GM12872 (cell line): Measurements from ENCODE around the gene AOC2.

Source experiments
- TF ChIP-seq, protein P1 (sequence below): IDR thresholded peaks from 3 replicates; pipeline ENCODE4 v1.5.1; 2011; ENCODE audit warnings: low read depth, mild to moderate bottlenecking, low read length, moderate library complexity; ENCODE audit not compliant: insufficient read depth

The AOC2 gene

DNA sequence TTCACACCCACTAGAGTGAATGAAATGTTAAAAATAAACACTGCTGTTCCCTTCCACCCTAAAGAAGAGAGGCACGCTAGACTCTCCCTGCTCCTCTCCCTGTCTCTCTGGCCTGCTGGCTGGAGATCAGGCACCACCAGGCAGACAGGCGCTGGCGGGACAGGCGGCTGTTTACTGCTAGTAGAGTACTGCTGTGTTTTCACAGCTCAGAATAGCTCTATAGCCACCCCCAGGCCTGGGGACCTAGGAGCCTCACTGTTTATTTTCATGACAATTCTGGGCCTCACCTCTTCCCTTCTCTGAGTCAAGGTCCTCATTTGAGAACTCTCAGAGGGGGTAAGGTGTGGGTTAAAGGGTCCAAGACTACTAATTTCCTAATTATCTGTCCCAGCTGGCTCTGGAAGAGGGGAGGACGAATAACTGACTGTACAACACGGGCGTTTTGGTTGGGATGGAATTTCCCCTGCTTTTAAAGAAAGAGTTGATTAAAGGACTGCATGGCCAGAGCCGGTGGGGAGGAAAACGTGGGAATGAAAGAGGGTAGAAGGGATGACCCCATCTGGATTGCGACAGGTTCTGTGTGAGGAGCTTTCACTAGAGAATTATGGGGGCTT, 47.3 kb downstream of the AOC2 start:
- TF ChIP-seq, protein P1, sequence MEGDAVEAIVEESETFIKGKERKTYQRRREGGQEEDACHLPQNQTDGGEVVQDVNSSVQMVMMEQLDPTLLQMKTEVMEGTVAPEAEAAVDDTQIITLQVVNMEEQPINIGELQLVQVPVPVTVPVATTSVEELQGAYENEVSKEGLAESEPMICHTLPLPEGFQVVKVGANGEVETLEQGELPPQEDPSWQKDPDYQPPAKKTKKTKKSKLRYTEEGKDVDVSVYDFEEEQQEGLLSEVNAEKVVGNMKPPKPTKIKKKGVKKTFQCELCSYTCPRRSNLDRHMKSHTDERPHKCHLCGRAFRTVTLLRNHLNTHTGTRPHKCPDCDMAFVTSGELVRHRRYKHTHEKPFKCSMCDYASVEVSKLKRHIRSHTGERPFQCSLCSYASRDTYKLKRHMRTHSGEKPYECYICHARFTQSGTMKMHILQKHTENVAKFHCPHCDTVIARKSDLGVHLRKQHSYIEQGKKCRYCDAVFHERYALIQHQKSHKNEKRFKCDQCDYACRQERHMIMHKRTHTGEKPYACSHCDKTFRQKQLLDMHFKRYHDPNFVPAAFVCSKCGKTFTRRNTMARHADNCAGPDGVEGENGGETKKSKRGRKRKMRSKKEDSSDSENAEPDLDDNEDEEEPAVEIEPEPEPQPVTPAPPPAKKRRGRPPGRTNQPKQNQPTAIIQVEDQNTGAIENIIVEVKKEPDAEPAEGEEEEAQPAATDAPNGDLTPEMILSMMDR, result no peak

DNA sequence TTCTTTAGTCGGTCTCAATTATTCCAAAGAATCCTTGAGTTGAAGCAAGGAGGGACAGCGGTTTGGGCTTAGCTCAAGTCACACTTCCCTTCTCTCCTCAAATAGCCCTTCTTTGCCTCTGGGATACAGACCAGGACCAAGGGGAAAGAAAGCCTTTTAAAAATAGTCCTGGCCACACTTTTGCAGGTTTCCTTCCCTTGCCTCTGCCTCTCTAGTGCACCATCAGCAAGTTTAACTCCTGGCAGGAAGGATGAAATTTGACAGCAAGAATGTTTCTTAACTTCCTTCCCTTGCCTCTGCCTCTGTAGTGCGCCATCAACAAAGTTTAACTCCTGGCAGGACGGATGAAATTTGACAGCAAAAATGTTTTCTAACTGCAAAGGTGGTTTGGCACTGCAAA, 49.0 kb downstream of the AOC2 start:
- TF ChIP-seq, protein P1, result no peak

DNA sequence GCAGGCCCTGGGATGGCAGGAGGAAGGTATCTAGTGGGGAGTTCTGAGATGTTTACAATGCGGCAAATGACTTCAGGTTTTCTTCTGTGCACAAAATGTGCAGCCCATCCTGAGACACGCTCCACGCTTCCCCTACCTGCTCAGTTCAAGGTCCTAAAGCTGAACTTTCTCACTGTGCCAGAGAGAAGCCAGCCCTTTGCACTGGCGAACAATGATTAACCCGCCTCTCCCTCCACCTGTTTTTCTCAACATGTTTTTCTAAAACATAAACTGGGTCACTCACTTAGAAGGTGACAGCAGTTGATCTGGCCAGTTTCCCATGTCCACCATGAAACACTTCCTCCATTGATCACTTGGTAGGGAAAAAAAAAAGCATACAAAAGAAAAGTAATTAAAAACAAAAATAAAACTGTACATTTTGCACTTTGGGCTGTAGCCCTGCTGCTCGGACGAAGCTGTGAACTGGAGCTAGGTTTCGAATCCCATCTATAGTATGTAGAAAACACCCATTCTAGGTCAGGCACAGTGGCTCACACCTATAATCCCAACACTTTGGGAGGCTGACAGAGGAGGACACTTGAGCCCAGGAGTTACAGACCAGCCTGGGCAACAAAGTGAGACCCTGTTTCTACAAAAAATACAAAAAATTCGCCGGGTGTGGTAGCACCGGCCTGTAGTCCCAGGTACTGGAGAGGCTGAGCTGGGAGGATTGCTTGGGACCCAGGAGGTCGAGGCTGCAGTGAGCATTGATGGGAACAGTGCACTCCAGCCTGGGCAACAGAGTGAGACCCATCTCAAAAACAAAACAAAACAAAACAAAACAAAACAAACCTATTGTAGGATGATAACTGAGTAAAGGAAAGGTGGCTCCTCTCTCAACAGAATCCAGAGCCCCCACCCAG, 50.2 kb downstream of the AOC2 start:
- TF ChIP-seq, protein P1, result no peak

DNA sequence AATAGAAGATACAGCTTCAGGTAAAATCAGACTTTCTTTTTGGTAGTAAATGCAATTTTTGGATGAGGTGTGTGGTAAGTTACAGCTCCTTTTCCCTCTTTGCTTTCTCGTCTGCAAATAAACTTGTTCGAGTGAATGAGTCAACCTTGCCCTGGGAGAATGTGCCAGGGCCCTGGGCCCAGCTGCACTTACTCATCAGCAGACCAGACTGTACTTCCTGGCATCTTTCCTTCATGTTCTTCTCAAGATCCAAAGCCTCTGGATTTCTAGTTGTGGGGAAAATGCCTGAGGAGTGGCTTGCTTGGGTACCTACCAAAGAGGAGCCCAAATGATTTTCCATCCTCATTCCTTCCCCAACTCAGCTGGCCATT, 50.8 kb downstream of the AOC2 start:
- TF ChIP-seq, protein P1, result no peak

DNA sequence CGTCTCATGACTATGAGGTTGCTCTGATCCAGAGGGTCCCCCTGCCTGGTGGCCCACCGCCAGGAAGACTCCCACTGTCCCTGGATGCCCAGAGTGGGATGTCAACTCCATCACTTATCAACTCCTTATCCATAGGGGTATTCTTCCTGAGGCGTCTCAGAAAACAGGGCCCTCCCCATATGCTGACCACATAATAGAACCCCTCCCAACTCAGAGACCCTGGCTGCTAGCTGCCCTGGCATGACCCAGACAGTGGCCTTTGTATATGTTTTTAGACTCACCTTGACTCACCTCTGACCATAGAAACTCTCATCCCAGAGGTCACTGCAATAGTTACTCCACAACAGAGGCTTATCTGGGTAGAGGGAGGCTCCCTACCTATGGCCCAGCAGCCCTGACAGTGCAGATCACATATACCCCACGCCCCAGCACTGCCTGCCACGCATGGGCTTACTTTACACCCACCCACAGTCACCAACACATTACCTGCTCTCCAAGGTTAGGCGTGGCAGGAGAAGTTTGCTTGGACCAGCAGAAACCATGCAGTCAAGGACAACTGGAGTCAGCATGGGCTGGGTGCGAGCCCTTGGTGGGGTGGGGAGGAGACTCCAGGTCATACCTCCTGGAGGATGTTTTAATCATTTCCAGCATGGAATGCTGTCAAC, 53.9 kb downstream of the AOC2 start:
- TF ChIP-seq, protein P1, result no peak
